OCI-M1 (cell line): ENCODE results near the gene DOCK7.
"Not testable (repeated sequence)": the region's sequence is repeated elsewhere in the genome, so short reads cannot be mapped to it uniquely, and the experiment has no call there.

ENCODE experiments used
- DNase-seq: peaks from one replicate; lab custom pipeline; 2025; lab: John Stamatoyannopoulos, UW

Gene DOCK7

DNA sequence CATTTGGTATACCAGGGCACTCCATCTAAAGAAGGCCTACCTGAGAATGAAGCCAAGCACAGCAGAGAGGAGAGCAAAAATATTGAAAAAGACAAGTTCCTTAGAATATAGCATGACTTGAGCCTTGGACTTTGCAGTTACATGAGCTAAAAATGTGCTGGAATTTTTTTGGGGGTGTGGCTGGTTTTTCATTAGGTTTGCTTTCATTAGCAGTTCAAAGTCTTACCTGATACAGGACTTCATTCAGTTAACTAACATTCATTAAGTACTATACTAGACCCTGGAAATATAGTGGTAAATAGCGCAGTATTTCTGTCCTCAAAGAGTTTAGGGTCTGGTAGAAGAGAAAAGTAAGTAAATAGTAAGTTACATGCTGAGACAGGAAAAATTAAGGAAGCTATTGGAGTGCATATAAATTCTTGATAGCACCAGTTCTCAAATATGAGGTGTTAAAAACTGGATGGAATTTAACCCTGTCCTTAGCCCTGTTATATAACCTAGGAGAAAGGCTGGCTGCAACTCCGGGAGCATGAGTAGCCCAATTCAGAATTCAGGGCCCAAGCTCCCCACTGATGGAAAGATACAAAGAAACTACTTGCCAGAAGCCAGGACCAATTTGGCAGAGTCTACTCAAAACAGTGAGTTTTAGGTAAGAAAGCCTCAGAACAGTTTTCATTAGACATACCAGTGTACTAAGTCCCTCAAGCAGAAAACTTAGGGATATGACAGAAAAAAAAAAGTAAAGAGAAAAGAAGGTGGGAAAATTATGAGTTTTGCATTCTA lies 3.1 kb upstream of the DOCK7 start:
- no peak for DNase-seq

DNA sequence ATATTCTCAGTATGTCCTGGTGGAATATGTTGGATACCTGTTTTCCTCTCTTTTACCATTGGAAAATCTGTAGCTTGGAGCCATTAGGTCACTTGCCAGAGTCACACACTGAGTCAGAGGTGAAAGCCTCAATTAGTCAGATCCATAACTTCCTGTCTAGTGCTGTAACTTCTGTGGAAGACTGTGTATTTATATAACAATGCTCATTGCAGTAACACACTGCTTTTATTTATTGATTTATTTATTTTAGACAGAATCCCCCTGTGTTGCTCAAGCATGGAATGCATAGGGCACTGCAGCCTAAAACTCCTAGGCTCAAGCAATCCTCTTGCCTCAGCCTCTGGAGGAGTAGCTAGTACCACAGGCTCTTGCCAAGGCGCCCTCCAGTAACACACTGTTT lies 1.3 kb upstream of the DOCK7 start:
- no peak for DNase-seq

DNA sequence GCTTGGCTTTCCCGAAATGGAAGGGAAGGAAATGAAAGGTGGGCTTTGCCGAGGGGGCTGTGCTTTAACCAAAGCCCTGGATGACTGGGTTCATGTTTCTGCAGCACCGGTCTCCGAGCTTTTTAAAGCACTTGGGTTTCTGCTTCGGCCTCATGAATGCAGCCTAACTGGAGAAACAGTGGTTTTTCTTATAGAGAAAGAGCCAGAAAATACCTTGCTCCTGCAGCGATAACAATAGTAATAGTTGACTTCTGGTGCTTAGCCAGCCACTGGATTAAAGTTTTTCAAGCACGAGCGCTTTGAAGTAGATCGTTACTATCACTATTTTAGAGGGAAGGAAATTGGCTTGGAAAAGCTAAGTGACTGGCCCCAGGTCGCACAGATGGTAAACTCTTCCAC lies 500 bp upstream of the DOCK7 start:
- peak; percentile 58 for DNase-seq

DNA sequence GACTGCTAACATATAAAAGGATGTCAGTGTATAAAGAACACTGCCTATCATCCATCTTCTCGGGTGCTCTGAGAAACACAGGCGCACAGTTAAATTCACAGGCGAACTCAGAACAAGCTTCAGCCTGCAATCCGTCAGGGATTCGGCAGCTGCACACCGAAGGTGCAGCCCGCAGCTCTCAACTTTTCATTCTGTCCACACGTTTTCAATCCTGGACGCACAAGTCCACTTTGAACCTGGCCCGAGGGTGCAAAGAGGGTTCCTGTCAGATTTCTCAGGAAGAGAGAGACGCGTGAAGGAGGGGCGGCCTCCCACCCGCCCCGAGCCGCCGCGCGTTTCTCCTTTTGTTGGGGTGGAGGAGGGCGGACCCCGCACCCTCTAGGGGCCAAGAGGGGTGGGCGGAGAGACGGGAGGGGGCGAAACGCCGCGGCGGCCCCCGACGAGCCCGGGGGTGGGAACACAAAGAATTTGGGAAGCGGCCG lies 724 bp downstream of the DOCK7 start:
- peak; percentile 52 for DNase-seq

DNA sequence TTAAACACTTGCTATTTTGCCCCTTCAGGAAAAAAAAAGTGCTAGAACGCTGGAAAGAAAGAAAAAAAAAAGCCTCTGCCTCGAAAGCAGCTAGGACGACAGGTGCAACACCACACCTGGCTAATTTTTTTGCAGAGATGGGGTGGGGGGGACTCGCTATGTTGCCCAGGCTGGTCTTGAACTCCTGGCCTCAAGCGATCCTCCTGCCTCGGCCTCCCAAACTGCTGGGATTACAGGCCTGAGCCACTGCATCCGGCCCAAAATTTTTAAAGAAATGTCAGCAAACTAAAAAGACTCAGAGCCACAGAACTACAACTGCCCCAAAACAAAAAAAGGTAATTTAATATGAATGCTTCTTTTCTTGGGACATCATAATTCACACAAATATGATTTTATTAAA lies 1.4 kb downstream of the DOCK7 start:
- no peak for DNase-seq

DNA sequence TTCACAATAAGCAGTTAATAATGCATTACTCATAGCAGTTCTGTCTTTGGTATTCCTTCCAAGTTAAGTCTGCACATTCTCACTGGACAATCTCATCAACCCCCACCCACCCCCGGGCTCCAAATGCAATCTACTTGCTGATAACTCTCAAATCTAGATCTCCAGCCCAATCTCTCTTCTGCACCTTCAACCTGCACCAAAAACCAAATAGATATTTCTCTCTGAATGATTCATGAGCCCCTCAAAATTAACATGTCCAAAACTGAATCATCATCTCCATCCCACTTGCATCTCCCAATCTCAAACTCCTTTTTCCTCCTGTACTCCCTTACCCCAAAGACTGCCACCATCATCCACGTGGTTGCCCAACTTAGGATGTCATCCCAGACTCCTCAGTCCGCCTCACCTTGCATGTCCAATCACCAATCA lies 2.7 kb downstream of the DOCK7 start:
- no peak for DNase-seq

DNA sequence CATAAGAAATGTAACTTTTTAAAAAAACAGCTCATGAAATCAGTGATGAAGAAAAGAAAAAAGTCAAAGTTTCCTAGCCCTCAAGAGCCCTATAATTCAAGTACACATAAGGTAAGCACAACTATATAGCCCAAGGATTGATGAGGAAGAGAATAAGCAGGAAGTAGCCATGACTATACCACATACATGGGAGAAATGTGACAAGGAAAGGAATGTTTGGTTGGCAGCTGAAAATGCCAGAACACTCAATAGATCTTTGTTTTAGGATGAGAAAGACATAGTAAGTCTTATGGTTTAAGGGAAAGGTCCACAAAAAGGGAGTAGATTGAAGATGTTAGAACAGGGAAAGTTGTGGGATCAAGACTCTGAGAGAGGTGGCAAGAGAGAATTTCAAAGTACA lies 5.7 kb downstream of the DOCK7 start:
- DNase-seq: no peak

DNA sequence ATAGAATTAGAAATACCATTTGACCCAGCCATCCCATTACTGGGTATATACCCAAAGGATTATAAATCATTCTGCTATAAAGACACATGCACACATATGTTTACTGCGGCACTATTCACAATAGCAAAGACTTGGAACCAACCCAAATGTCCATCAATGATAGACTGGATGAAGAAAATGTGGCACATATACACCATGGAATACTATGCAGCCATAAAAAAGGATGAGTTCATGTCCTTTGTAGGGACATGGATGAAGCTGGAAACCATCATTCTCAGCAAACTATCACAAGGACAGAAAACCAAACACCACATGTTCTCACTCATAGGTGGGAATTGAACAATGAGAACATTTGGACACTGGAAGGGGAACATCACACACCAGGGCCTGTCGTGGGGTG lies 7.2 kb downstream of the DOCK7 start:
- DNase-seq: not testable (repeated sequence)

DNA sequence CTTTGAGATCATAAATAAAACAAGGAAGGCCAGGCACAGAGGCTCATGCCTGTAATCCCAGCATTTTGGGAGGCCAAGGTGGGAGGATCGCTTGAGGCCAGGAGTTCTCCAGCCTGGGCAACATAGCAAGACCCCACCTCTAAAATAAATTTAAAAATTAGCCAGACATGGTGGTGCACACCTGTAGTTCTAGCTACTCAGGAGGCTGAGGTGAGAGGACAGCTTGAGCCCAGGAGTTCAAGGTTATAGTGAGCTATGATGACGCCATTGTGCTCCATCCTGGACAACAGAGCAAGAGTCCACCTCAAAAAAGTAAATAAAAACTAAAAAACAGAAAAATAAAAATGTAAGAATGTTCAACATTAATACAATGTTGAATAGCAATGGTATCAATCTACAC lies 10.4 kb downstream of the DOCK7 start:
- not testable (repeated sequence) for DNase-seq

DNA sequence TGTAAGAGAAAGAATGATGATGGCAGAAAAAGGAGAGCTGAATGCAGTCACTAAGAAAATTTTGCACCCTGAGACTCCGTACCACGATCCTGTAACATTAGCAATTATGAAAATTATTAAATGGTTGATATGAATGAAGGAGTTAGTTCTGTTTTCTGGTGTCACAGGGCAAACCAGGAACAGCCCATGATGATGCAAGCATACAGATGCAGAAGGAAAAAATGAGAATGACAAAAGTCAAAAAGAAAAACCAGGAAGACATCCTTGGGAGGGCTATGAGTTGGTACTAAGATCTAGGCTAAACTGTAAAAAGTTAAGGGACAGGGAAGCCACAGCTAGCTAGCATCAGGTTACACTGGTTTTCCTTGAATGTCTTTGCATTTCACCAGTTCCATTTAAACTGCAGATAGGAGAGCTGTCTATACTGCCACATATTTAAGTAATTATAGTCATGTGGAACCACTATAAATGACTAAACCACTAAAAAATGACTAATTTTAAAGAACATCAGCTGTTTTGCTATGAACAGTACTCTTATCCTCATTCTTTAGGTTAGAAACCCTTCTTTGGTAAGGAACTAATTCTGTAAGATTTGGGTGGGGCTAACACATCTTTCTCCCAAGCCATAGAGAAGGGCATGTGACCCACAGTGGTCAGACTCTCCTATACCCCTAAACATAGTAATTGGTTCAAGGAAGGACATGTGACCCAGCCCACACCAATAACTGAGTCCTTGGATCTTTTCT lies 11.4 kb downstream of the DOCK7 start:
- DNase-seq: peak; percentile 56

DNA sequence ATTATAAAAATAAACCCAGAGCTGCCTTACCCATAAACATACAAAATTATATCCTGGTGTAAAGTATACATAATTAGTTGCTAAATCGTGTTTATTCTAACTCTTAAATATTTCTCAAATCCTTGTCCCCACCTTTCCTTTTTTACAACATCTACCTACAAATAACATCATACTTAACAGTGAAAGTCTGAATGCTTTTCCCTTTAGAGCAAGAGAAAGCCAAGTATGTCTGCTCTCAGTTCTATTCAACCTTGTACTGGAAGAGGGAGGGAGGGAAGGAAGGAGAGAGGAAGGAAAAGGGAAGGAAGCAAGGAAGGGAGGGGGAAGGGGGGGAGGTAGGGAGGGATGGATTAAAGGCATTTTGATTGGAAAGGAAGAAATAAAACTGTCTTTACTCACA lies 14.6 kb downstream of the DOCK7 start:
- no peak for DNase-seq

DNA sequence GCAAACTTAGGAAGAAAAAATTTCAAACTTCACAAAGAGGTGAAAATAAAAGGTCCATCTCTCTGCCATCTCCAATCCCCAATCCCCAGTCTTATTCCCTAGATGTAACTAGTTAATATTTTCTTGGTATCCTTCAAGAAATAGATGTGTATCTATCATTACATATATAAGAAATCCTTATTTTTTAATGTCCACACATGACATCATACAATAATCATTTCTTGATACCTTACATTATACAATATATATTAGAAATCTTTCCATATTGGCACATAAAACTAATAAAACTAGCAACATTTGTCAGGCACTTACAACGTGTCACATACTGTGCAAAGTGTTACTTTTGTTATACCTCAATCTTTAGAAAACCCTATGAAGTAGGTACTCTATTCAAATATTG lies 16.2 kb downstream of the DOCK7 start:
- no peak for DNase-seq

DNA sequence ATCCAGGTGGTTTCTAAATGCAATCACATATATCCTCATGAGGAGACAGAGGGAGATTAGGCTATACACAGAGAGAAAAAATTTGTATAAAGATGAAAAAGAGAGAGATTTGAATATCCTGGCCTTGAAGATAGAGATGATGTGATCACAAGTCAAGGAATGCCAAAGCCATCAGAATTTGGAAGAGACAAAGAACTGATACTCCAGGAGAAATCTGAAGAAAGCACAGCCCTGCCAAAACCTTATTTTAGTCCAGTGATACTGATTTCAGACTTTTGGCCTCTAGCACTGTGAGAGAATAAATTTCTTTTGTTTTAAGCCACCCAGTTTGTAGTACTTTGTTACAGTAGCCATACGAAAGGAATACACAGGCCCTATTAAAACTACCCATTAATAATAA lies 33.4 kb downstream of the DOCK7 start:
- no peak for DNase-seq

DNA sequence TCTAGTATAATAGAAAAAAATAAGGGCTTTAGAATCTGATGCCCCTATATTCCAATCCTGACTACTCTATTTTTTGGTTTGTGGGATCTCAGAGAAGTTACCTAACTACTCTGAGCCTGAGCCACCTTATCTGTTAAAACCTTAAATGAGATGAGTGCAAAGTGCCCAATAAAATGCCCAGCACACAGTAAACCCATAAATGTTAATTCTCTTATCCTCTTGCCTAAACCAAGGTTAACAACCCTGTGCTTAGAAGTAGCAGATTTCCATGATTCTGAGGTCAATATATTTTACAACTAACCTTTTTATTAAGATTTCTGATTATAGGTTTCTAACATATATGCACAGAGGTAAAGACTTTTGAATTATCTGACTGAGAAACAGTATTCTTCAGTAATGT lies 35.8 kb downstream of the DOCK7 start:
- no peak for DNase-seq

DNA sequence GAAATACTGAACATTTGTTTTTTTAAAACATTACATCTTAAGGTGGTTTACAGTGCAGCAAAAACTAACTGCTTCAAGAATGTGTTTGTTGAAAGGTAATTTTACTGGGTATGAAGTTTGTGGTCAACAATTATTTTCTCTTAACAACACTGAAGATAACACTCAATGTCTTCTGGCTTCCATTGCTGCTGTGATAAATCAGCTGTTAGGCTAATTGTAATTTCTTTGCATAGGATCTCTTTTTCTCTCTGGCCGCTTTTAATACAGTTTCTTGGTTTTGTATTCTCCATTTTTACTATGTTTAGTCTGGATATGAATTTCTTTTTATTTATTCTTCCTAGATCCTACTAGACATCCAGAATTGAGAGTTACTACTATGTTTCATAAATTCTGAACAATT lies 44.9 kb downstream of the DOCK7 start:
- DNase-seq: no peak

DNA sequence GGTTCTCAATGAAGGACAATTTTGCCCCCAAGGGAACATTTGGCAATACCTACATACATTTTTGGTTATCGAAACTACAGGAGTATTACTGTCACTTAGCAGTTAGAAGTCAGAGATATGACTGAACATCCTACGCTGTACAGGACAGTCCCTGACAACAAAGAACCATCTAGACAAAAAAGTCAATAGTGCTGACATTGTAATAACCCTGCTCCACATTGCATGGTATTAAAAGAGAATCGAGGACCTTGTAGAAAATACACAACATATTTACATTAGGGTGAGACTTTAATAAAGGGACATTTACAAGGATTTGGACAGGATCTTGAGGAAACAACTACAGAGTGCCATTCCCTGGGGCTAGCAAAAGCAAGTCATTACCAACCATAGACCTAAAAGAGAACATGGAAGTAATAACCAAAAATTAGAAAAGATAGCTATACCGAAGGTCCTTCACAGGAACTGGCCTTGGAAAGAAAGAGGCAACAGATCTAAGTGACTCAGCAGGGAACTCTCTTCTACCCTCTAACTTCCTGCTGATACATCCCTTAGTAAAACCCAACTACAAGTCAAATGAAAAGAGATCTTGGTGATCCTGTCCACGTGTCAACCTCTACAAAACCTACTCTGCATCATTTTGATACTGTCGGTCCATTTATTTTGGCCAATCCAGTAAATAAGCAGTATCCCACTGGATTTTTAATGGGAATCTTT lies 50.6 kb downstream of the DOCK7 start:
- DNase-seq: peak; percentile 24

DNA sequence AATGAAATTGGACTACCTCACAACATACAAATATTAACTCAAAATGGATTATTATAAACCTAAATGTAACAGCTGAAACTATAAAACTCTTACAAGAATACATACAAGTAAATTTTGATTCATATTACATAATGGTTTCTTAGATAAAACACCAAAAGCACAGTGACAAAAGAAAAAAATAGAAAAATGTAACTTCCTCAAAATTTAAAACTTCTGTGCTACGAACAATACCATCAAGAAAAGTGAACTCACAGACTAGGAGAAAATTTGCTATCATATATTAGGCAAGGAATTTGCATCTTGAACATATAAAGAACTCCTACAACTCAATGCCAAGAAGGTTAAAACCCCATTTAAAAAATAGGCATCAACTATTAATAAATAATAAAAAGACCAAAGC lies 59.7 kb downstream of the DOCK7 start:
- DNase-seq: peak; percentile 39

DNA sequence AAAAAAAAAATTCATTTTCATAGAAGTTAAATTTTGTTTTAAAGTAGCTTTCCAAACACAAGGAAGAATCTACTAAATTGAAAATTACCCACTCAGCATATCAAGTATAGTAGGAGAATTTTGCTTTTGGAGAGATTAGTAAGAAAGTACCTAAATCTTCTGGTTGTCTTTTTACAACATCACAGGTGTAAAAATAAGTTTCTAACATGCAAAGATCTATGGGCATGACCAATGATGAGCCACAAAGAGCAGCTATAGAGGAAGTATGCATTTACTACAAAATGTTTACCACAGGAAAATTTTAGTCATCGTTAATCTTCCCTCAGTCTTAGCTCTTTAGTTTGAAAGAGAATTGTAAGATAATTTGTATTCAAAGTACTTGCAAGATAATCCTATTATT lies 62.8 kb downstream of the DOCK7 start:
- peak; percentile 28 for DNase-seq

DNA sequence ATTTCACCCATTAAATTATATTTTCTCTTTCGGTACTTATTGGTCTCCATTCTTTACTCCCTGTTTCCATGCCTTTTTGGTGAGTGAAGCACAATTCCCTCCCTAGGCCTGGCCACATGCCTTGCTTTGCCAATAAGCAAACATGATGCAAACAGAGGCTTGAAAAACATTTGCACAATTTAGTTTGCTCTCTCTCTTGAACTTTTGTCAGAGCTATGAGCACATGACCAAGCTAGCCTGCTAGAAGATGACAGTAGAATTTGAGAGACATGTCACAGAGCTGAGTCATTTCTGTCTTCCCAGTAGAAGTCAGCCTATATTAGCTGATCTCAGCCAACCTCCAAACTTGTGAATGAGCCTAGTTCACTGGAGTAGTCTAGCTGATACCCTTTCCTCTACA lies 66.3 kb downstream of the DOCK7 start:
- peak; percentile 75 for DNase-seq

DNA sequence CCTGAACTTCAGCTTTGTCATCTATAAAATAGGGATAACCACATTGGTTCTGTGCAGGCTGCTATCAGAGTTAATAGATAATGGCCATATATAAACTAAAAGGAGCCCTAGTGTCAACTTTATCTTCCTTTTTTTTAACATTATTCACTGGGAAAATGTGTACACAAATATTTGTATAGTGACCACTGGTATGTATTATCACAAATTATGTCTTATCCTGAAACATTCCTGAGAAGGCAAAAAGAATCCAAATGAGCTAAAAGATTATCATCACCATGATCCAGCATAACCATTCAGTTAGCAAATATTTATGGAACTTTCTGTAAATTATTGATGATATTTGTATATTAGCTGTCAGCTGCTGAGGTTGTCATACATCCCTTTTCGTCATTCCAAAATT lies 74.3 kb downstream of the DOCK7 start:
- no peak for DNase-seq

DNA sequence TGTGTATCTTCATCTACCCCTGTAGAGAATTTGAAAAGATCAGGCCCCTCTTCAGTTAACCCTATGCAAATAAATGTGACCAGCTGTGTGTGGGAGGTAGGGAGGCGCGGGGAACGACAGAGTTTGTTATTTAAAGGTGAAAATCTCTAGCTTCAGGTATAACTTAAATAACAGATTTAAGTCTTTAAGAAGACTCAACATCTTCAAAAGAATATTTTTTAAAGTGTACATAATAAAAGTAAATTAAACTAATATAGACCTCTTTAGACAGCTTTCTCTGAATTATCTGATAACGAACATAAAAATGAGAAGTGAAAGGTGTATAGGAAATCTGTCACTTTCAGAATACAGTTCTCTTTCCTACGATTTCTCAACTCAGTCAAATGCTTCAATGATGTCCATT lies 74.9 kb downstream of the DOCK7 start:
- DNase-seq: no peak

DNA sequence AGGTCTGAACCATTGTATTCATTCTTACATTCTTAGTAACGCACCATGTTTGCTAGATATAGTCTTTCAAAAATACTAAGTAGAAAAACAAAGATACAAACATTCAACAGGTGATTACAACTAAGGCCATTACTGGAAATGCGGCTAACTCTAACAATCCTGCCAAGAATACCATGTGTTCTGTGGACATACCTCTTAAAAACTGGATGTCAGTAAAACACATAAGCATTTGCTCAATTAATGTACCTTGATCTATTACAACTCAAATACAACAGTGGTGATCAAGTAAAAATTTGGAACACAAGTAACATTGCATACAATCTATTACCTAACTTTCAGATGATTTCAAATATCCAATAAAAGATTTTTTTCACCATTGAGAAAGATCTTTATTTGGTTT lies 75.4 kb downstream of the DOCK7 start:
- no peak for DNase-seq

DNA sequence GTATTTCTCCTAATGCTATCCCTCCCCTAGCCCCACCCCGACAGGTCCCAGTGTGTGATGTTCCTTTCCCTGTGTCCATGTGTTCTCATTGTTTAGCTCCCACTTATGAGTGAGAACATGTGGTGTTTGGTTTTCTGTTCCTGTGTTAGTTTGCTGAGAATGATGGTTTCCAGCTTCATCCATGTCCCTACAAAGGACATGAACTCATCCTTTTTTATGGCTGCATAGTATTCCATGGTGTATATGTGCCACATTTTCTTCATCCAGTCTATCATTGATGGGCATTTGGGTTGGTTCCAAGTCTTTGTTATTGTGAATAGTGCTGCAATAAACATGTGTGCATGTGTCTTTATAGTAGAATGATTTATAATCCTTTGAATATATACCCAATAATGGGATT lies 77.6 kb downstream of the DOCK7 start:
- DNase-seq: not testable (repeated sequence)
